Progenitor cell of endocrine pancreas (in vitro differentiated cells): ENCODE data around the gene HCN4. TPM values are rescaled to one million over a fixed set of nuclear protein-coding genes. Genes with fewer than 3 reads are reported as not detected.

Experiments
- DNase-seq: peaks from one replicate; pipeline ENCODE4 v3.0.0; 2021; ENCODE audit warnings: low spot score; ENCODE audit not compliant: unreplicated experiment
- H3K27ac Mint-ChIP-seq: 2 replicates; pipeline ENCODE4 v1.8.0; 2021; ENCODE audit warnings: mild to moderate bottlenecking, moderate library complexity, mixed read lengths
- H3K27me3 Mint-ChIP-seq: 2 replicates; pipeline ENCODE4 v1.8.0; 2021; ENCODE audit warnings: mixed read lengths
- H3K36me3 Mint-ChIP-seq: 2 replicates; pipeline ENCODE4 v1.8.0; 2022; ENCODE audit warnings: mixed read lengths; ENCODE audit not compliant: insufficient read depth
- H3K4me1 Mint-ChIP-seq: 2 replicates; pipeline ENCODE4 v1.8.0; 2021; ENCODE audit warnings: low read depth, mixed read lengths
- H3K4me3 Mint-ChIP-seq: 2 replicates; pipeline ENCODE4 v1.8.0; 2021; ENCODE audit warnings: low read depth, mild to moderate bottlenecking, moderate library complexity, mixed read lengths
- H3K9me3 Mint-ChIP-seq: 2 replicates; pipeline ENCODE4 v1.8.0; 2021; ENCODE audit warnings: low read depth, mixed read lengths
- CTCF ChIP-seq: fragments of 200-600 bp; sonication (generic); IDR thresholded peaks from one replicate; pipeline ENCODE4 v1.5.0; 2021; ENCODE audit warnings: antibody characterized with exemption, mild to moderate bottlenecking; ENCODE audit not compliant: unreplicated experiment
- total RNA-seq: library from RNA; stranded (reverse); gene quantifications from 2 replicates; pipeline ENCODE4 v1.2.1, GENCODE V29; 2021

Gene HCN4
- total RNA-seq, 1 donor from 2014 or later = 4.9 TPM

DNA sequence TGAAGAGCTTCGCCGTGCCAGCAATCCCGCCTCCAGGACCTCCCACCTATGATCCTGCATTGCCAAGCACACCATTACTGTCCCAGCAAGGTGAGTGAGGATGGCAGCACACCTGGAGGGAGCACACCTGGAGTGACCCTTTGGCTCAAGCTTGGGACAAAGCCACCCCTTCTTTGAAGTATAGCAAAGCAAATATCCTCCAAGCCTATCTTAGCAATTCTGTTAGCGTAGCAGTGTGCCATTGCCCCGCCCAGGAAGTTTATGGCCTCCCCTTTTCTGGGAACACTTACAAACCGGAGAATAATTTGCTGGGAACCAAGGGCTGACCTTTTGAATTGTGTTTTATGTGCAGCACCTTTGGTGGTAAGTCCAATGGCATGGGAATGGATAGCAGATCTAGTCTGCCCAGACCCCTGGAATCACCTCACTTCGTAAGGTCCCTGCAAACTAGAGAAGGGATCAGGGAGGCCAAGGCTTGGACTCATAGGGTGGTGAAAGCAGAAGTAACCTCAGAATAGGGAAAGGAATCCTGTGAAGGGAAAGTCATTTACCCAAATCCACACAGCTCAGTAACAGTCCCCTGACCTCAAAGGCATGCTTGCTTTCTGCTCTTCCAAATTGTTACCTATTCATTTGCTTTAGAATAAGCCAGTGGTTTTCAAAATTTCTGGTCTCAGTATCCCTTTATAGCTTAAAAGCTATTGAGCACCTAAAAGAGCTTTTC lies 70.1 kb downstream of the HCN4 start:
- Mint-ChIP-seq H3K4me3 (no peak overlapping the region), H3K4me1 (peaks cover 1% of the 10 kb centered on the region), H3K27me3 (no peaks in the 10 kb centered on the region), H3K36me3 (peaks cover 22% of the 10 kb centered on the region), H3K27ac (no peak overlapping the region), H3K9me3 (no peaks in the 10 kb centered on the region)
- DNase-seq = no peak
- no peak for TF ChIP-seq CTCF

DNA sequence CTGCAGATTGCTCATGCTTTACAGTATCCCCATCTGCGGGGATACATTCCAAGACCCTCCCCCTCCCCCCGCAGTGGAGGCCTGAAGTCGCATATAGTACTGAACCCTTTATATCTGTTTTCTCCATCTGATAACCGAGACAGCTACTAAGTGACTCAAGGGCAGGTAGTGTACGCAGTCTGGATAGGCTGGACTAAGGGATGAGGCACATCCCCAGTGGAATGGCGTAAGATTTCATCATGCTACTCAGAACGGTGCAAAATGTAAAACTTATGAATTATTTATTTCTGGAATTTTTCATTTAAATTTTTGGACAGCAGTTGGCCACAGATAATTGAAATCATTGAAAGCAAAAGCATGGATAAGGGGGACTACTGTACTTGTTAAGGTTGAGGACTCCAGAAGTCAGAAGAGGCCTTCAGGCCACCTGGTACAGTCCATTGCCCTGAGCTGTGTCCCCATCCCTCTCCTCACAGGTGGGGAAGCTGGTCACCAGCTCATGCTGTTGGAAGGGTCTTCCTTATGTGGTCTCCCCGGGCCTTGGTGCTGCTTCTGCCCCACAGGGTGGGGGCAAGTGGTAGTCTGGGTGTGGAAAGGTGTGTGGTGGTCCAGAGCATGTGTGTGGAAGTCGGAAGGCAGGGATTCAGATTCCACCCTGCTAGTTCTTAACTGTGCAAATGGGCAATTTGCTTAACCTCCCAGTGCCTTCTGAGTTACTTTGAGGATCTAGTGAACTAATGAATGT lies 72.0 kb downstream of the HCN4 start:
- Mint-ChIP-seq H3K27me3 (no peaks in the 10 kb centered on the region), H3K4me1 (peaks cover 2% of the 10 kb centered on the region), H3K27ac (no peak overlapping the region), H3K9me3 (no peaks in the 10 kb centered on the region), H3K36me3 (peaks cover 18% of the 10 kb centered on the region), H3K4me3 (no peak overlapping the region)
- no peak for DNase-seq
- no peak for TF ChIP-seq CTCF

DNA sequence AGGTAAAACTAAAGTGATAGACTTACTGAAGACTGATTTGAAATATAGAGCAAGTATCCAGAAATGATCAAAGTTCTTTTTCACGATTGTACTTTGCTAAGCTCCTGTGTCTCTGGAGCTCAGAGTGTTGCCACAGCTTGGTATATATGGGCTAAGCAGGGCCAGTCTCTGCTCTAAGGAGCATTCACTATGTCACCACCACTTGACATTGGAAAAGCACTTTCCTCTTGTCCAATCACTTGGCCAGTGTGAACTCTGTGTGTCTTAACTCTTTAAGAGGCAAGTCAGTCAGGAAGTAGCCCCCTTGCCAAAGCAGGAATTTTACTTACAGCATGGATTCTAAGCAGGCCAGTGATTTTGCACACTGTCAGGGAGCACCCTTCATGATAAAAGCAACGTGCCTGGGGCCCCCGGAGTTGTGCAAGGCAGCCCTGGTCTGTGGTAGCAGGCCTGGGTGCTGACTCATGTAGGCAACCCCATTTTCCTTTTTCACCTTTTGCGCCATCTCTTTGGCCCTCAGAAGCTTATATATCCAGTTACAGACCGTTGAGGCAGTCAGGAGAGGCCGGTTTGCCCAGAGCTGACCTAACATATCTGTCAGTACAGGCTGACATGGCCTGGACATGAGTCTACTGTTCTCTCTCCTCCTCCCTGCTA lies 73.0 kb downstream of the HCN4 start:
- Mint-ChIP-seq H3K9me3 (no peaks in the 10 kb centered on the region), H3K4me1 (peaks cover 2% of the 10 kb centered on the region), H3K36me3 (peaks cover 17% of the 10 kb centered on the region), H3K27me3 (no peaks in the 10 kb centered on the region), H3K27ac (no peak overlapping the region), H3K4me3 (no peak overlapping the region)
- TF ChIP-seq CTCF = no peak
- DNase-seq = no peak

DNA sequence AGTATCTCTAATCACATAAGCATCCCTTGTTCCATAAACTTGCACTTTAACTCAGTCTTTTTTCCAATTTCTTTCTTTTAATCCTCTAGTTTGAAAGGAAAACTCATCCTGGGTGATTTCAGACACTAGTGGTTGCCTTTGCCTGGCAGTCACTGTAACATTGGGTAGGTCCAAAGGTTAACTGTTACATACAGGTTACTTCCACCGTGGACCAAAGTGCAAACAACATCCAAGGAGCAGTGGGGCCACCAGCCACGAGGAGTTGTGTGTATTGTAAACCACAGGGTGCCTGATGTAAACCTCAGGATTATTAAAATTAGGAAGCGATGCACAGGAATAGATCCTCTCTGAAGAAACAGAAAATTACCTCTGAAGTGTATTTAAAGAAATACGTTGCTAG lies 75.0 kb downstream of the HCN4 start:
- Mint-ChIP-seq H3K27me3 (no peaks in the 10 kb centered on the region), H3K27ac (no peak overlapping the region), H3K4me3 (no peak overlapping the region), H3K36me3 (peaks cover 17% of the 10 kb centered on the region), H3K4me1 (peaks cover 2% of the 10 kb centered on the region), H3K9me3 (no peaks in the 10 kb centered on the region)
- no peak for TF ChIP-seq CTCF
- DNase-seq = no peak

GRCh38 chr15:73291441-73291840 lies 77.3 kb downstream of the HCN4 start:
- H3K36me3 Mint-ChIP-seq = peaks cover 16% of the 10 kb centered on the region
- H3K4me1 Mint-ChIP-seq = peaks cover 2% of the 10 kb centered on the region
- no peak overlapping the region for H3K27ac Mint-ChIP-seq
- DNase-seq = no peak
- H3K9me3 Mint-ChIP-seq = no peaks in the 10 kb centered on the region
- TF ChIP-seq CTCF = no peak
- H3K27me3 Mint-ChIP-seq = no peaks in the 10 kb centered on the region
- H3K4me3 Mint-ChIP-seq = no peak overlapping the region
